Upper lobe of left lung (tissue), 4 donors: ENCODE measurements around the gene STH.

ENCODE experiments used
- CTCF ChIP-seq, 6 experiments: fragments of 450-650 bp in 4 of 6; fragments of 200-600 bp in 2 of 6; sonication (generic) in 2 of 6; IDR thresholded peaks; one replicate each; pipeline ENCODE4 v1.5.1; 2016 to 2019; ENCODE audit warnings: antibody characterized with exemption in 6 of 6
- POLR2A ChIP-seq, 4 donors: fragments of 450-650 bp; IDR thresholded peaks; one replicate each; pipeline ENCODE4 v1.5.1; 2016 to 2017; ENCODE audit warnings: antibody characterized with exemption in 4 of 4, mild to moderate bottlenecking in 2 of 4

GRCh38 chr17:46009681-46010596 lies 10.9 kb downstream of the STH start:
- TF ChIP-seq CTCF (IDR thresholded peaks at IDR 0.05): no peak
- no peak for TF ChIP-seq POLR2A (IDR thresholded peaks at IDR 0.05)
